GM18520 (cell line): ENCODE measurements around the gene TRERF1.

Source experiments
- ATAC-seq: cut with Tn5 transposase; IDR thresholded peaks from one replicate; pipeline ENCODE4 v1.9.1; 2021; ENCODE audit not compliant: unreplicated experiment

The TRERF1 gene

GRCh38 chr6:42394881-42395620 lies 56.7 kb downstream of the TRERF1 start:
- no peak for ATAC-seq

GRCh38 chr6:42394151-42394550 lies 57.6 kb downstream of the TRERF1 start:
- no peak for ATAC-seq

- ATAC-seq = no peak
These were observed 58.4 kb downstream of the TRERF1 start for GRCh38 chr6:42393339-42393738.

GRCh38 chr6:42392833-42393232 lies 58.9 kb downstream of the TRERF1 start:
- no peak for ATAC-seq

- no peak for ATAC-seq
These were observed 60.3 kb downstream of the TRERF1 start for GRCh38 chr6:42391441-42391840.

- peak; percentile 40 for ATAC-seq
These were observed 61.3 kb downstream of the TRERF1 start for GRCh38 chr6:42390228-42390934.

GRCh38 chr6:42389736-42390135 lies 62.0 kb downstream of the TRERF1 start:
- ATAC-seq = no peak

GRCh38 chr6:42388046-42388445 lies 63.7 kb downstream of the TRERF1 start:
- ATAC-seq = no peak

GRCh38 chr6:42387336-42387735 lies 64.4 kb downstream of the TRERF1 start:
- no peak for ATAC-seq

GRCh38 chr6:42385339-42385738 lies 66.4 kb downstream of the TRERF1 start:
- no peak for ATAC-seq

GRCh38 chr6:42383421-42384205 lies 68.1 kb downstream of the TRERF1 start:
- no peak for ATAC-seq

- ATAC-seq = no peak
These were observed 69.9 kb downstream of the TRERF1 start for GRCh38 chr6:42381850-42382249.

GRCh38 chr6:42380228-42380979 lies 71.3 kb downstream of the TRERF1 start:
- ATAC-seq = no peak

GRCh38 chr6:42378536-42378935 lies 73.2 kb downstream of the TRERF1 start:
- ATAC-seq = no peak

GRCh38 chr6:42378125-42378524 lies 73.6 kb downstream of the TRERF1 start:
- ATAC-seq = no peak

GRCh38 chr6:42375007-42375635 lies 76.6 kb downstream of the TRERF1 start:
- ATAC-seq = no peak

- no peak for ATAC-seq
These were observed 77.6 kb downstream of the TRERF1 start for GRCh38 chr6:42374018-42374669.

- ATAC-seq = no peak
These were observed 79.0 kb downstream of the TRERF1 start for GRCh38 chr6:42372699-42373098.

GRCh38 chr6:42370323-42370985 lies 81.3 kb downstream of the TRERF1 start:
- no peak for ATAC-seq

GRCh38 chr6:42369568-42369967 lies 82.2 kb downstream of the TRERF1 start:
- ATAC-seq = no peak
